Vagina (tissue), 2 donors: ENCODE data around the gene LCMT2.

Experiments used
- CTCF ChIP-seq, 3 experiments: fragments of 450-650 bp in 2 of 3; fragments of 200-600 bp in 1 of 3; sonication (generic) in 1 of 3; IDR thresholded peaks; one replicate each; pipeline ENCODE4 v1.5.1; 2017 to 2019; ENCODE audit warnings: antibody characterized with exemption in 3 of 3, mild to moderate bottlenecking in 2 of 3, moderate library complexity in 2 of 3
- POLR2A ChIP-seq, 2 donors: fragments of 450-650 bp; IDR thresholded peaks; one replicate each; pipeline ENCODE4 v1.6.1; 2017; ENCODE audit warnings: antibody characterized with exemption in 2 of 2, mild to moderate bottlenecking in 2 of 2, moderate library complexity in 2 of 2
- POLR2AphosphoS5 ChIP-seq, 2 donors: sonication (generic); formaldehyde crosslinking; IDR thresholded peaks; one replicate each; pipeline ENCODE4 v1.9.0; 2017; ENCODE audit warnings: antibody characterized with exemption in 2 of 2, mild to moderate bottlenecking in 2 of 2, low read depth in 1 of 2; ENCODE audit not compliant: insufficient read depth in 1 of 2

GRCh38 chr15:43292375-43293078 is 37.8 kb downstream of the LCMT2 start:
- TF ChIP-seq CTCF (IDR thresholded peaks at IDR 0.05) (no peak), POLR2A (IDR thresholded peaks at IDR 0.05) (no peak), POLR2AphosphoS5 (IDR thresholded peaks at IDR 0.05; ENCODE audit: insufficient read depth in 1 of 2, low read depth in 1 of 2) (no peak)
